Endodermal cell (in vitro differentiated cells): ENCODE data around the gene SCFD2. TPM values are rescaled to one million over a fixed set of nuclear protein-coding genes. Genes with fewer than 3 reads are reported as not detected.

ENCODE experiments used
- DNase-seq: peaks from one replicate; pipeline ENCODE4 v3.0.0-alpha.2; 2017
- H3K27ac ChIP-seq: 2 replicates; pipeline ENCODE4 v1.5.1; 2013; ENCODE audit warnings: mild to moderate bottlenecking, low read depth, low read length, moderate library complexity
- H3K27me3 ChIP-seq: 2 replicates; pipeline ENCODE4 v1.6.1; 2013; ENCODE audit warnings: mild to moderate bottlenecking, low read length, moderate library complexity; ENCODE audit not compliant: insufficient read depth, control insufficient read depth, poor library complexity, severe bottlenecking
- H3K36me3 ChIP-seq: 2 replicates; pipeline ENCODE4 v1.7.0; 2013; ENCODE audit warnings: mild to moderate bottlenecking, low read length, moderate library complexity; ENCODE audit not compliant: control insufficient read depth, insufficient read depth
- H3K4me1 ChIP-seq: one replicate; pipeline ENCODE4 v1.7.0; 2013; ENCODE audit warnings: low read length; ENCODE audit not compliant: control insufficient read depth, insufficient read depth
- H3K4me3 ChIP-seq: 2 replicates; pipeline ENCODE4 v1.5.1; 2013; ENCODE audit warnings: mild to moderate bottlenecking, low read length, moderate library complexity
- H3K9ac ChIP-seq: 2 replicates; pipeline ENCODE4 v1.6.1; 2013; ENCODE audit warnings: mild to moderate bottlenecking, low read length, moderate library complexity; ENCODE audit not compliant: poor library complexity, severe bottlenecking; ENCODE audit errors: extremely low read depth
- H3K9me3 ChIP-seq: 2 replicates; pipeline ENCODE4 v1.6.1; 2013; ENCODE audit warnings: mild to moderate bottlenecking, low read length, moderate library complexity; ENCODE audit not compliant: control insufficient read depth
- H3K27ac Mint-ChIP-seq: 2 replicates; pipeline ENCODE4 v1.8.0; 2020; ENCODE audit warnings: mixed read lengths
- H3K27me3 Mint-ChIP-seq: 2 replicates; pipeline ENCODE4 v1.8.0; 2021; ENCODE audit warnings: mild to moderate bottlenecking, mixed read lengths; ENCODE audit not compliant: insufficient read depth
- H3K36me3 Mint-ChIP-seq: 2 replicates; pipeline ENCODE4 v1.8.0; 2020; ENCODE audit warnings: low read depth, mixed read lengths
- H3K4me1 Mint-ChIP-seq: 2 replicates; pipeline ENCODE4 v1.8.0; 2020; ENCODE audit warnings: mixed read lengths
- H3K4me3 Mint-ChIP-seq: 2 replicates; pipeline ENCODE4 v1.8.0; 2020; ENCODE audit warnings: mild to moderate bottlenecking, moderate library complexity, mixed read lengths
- H3K9me3 Mint-ChIP-seq: 2 replicates; pipeline ENCODE4 v1.8.0; 2020; ENCODE audit warnings: mild to moderate bottlenecking, mixed read lengths
- CTCF ChIP-seq: fragments of 200-600 bp; sonication (generic); conservative IDR thresholded peaks from 2 replicates; pipeline ENCODE4 v1.5.0; 2021; ENCODE audit warnings: antibody characterized with exemption, mild to moderate bottlenecking
- WGBS, 2 experiments: methylation state at CpG; one replicate each; pipeline versions ENCODE4 v1.1.5 to v1.1.7; 2013; ENCODE audit warnings: missing lambda C conversion rate in 2 of 2, mixed read lengths in 1 of 2; ENCODE audit not compliant: insufficient coverage in 1 of 2, insufficient read length in 1 of 2; 5-methylcytosine and 5-hydroxymethylcytosine counted together
- total RNA-seq, 2 donors: library from RNA; stranded (reverse); fragmentation: NEBNext Ultra II Directional in 1 of 2; extraction: Animal tissue kit (Norgen Biotek cat#: 25700) in 1 of 2; gene quantifications; 2 replicates in 1 of 2; 3 replicates in 1 of 2; pipeline ENCODE4 v1.2.1, GENCODE V29; 2021

The SCFD2 gene
- total RNA-seq, 2 donors from 2014 or later, result 5.7 to 6.5 TPM

- H3K4me3 ChIP-seq, result no peak overlapping the region
- Mint-ChIP-seq H3K27ac (no peak overlapping the region), H3K4me1 (no peaks in the 10 kb centered on the region), H3K4me3 (no peak overlapping the region), H3K27me3 (no peaks in the 10 kb centered on the region), H3K9me3 (no peaks in the 10 kb centered on the region), H3K36me3 (no peaks in the 10 kb centered on the region)
- no peak for TF ChIP-seq CTCF
- H3K4me1 ChIP-seq, result no peaks in the 10 kb centered on the region
- H3K9me3 ChIP-seq, result no peaks in the 10 kb centered on the region
- no peak for DNase-seq
- no peaks in the 10 kb centered on the region for H3K27me3 ChIP-seq
- H3K9ac ChIP-seq, result no peak overlapping the region
- no peaks in the 10 kb centered on the region for H3K36me3 ChIP-seq
- 100% methylated on average over 1 of the region's 1 CpG; no CpG with 5 or more reads in 1 of the 2 experiments for WGBS, 2 experiments
- H3K27ac ChIP-seq, result no peak overlapping the region
Measured at GRCh38 chr4:53064609-53065008, 301.3 kb downstream of the SCFD2 start.

- Histone ChIP-seq H3K27me3 (no peaks in the 10 kb centered on the region), H3K4me3 (no peak overlapping the region), H3K4me1 (no peaks in the 10 kb centered on the region), H3K27ac (no peak overlapping the region), H3K9ac (no peak overlapping the region), H3K36me3 (no peaks in the 10 kb centered on the region), H3K9me3 (no peaks in the 10 kb centered on the region)
- Mint-ChIP-seq H3K27ac (no peak overlapping the region), H3K4me3 (no peak overlapping the region), H3K36me3 (no peaks in the 10 kb centered on the region), H3K9me3 (no peaks in the 10 kb centered on the region), H3K27me3 (no peaks in the 10 kb centered on the region), H3K4me1 (peaks cover 2% of the 10 kb centered on the region)
- no peak for DNase-seq
- no peak for TF ChIP-seq CTCF
- WGBS, 2 experiments, result 92 to 100% methylated on average over 4 to 8 of the region's 8 CpGs
Measured at GRCh38 chr4:53061091-53061850, 304.6 kb downstream of the SCFD2 start.

- no peak overlapping the region for H3K4me3 Mint-ChIP-seq
- TF ChIP-seq CTCF, result no peak
- H3K4me3 ChIP-seq, result no peak overlapping the region
- H3K9me3 Mint-ChIP-seq, result no peaks in the 10 kb centered on the region
- H3K9me3 ChIP-seq, result no peaks in the 10 kb centered on the region
- 57 to 65% methylated on average over 1 to 3 of the region's 3 CpGs for WGBS, 2 experiments
- H3K36me3 ChIP-seq, result no peaks in the 10 kb centered on the region
- H3K27me3 Mint-ChIP-seq, result no peaks in the 10 kb centered on the region
- no peaks in the 10 kb centered on the region for H3K36me3 Mint-ChIP-seq
- no peaks in the 10 kb centered on the region for H3K27me3 ChIP-seq
- peaks cover 2% of the 10 kb centered on the region for H3K4me1 Mint-ChIP-seq
- no peak overlapping the region for H3K9ac ChIP-seq
- H3K27ac ChIP-seq, result no peak overlapping the region
- no peak for DNase-seq
- H3K27ac Mint-ChIP-seq, result no peak overlapping the region
- H3K4me1 ChIP-seq, result no peaks in the 10 kb centered on the region
Measured at GRCh38 chr4:53060278-53060677, 305.6 kb downstream of the SCFD2 start.
